Right renal cortex interstitium (tissue), 3 donors: Measurements from ENCODE around the gene MIGA1. TPM values are rescaled to one million over a fixed set of nuclear protein-coding genes. Genes with fewer than 3 reads are reported as not detected.

Experiments used
- DNase-seq, 3 donors: peaks; one replicate each; pipeline ENCODE4 v3.0.0-alpha.2; 2013; ENCODE audit warnings: low read depth in 3 of 3, low spot score in 2 of 3
- polyA plus RNA-seq, 3 donors: library from polyadenylated mRNA; unstranded; fragments of 120-200 nt; gene quantifications; one replicate each; pipeline ENCODE4 v1.2.1, GENCODE V29; 2013; ENCODE audit not compliant: insufficient read length in 3 of 3

The MIGA1 gene
- polyA plus RNA-seq, 3 donors = 19.2 to 21.3 (median 19.5) TPM

GRCh38 chr1:77841574-77841973 lies 62.1 kb downstream of the MIGA1 start:
- DNase-seq = no peak

GRCh38 chr1:77845951-77846350 lies 66.5 kb downstream of the MIGA1 start:
- DNase-seq = no peak

GRCh38 chr1:77846966-77847365 lies 67.5 kb downstream of the MIGA1 start:
- DNase-seq = no peak

- DNase-seq = no peak
Observed at GRCh38 chr1:77847621-77848080, 68.2 kb downstream of the MIGA1 start.

- DNase-seq = no peak
Observed at GRCh38 chr1:77850082-77850481, 70.6 kb downstream of the MIGA1 start.

GRCh38 chr1:77857552-77857951 lies 78.1 kb downstream of the MIGA1 start:
- no peak for DNase-seq

- no peak for DNase-seq
Observed at GRCh38 chr1:77858725-77859124, 79.3 kb downstream of the MIGA1 start.

GRCh38 chr1:77859248-77859647 lies 79.8 kb downstream of the MIGA1 start:
- no peak for DNase-seq

- DNase-seq = no peak
Observed at GRCh38 chr1:77866296-77866695, 86.8 kb downstream of the MIGA1 start.

- no peak for DNase-seq
Observed at GRCh38 chr1:77872645-77873044, 93.2 kb downstream of the MIGA1 start.

- no peak for DNase-seq
Observed at GRCh38 chr1:77873461-77873860, 94.0 kb downstream of the MIGA1 start.

- no peak for DNase-seq
Observed at GRCh38 chr1:77874804-77875445, 95.5 kb downstream of the MIGA1 start.

GRCh38 chr1:77876884-77877283 lies 97.4 kb downstream of the MIGA1 start:
- no peak for DNase-seq

- DNase-seq = no peak
Observed at GRCh38 chr1:77881061-77881460, 101.6 kb downstream of the MIGA1 start.

- no peak for DNase-seq
Observed at GRCh38 chr1:77882411-77882810, 103.0 kb downstream of the MIGA1 start.

- DNase-seq = peak; percentile 27 to 56 (median 47)
Observed at GRCh38 chr1:77888081-77888780, 108.8 kb downstream of the MIGA1 start, which contains the start of gene NEXN. NEXN (plus strand) TSS chr1:77888624; CDS start chr1:77916107, 27,483 bp downstream.

- DNase-seq = peak in 2 of 3 donors; percentile 37 to 40
Observed at GRCh38 chr1:77888781-77889642, 109.6 kb downstream of the MIGA1 start.

- DNase-seq = peak in 1 of 3 donors; percentile 7
Observed at GRCh38 chr1:77889671-77890070, 110.2 kb downstream of the MIGA1 start.

- no peak for DNase-seq
Observed at GRCh38 chr1:77891200-77891599, 111.8 kb downstream of the MIGA1 start.

GRCh38 chr1:77899647-77900320 lies 120.3 kb downstream of the MIGA1 start:
- no peak for DNase-seq
